SK-N-MC (cell line): ENCODE results near the gene LTA4H.
"Not testable (repeated sequence)": the region's sequence is repeated elsewhere in the genome, so short reads cannot be mapped to it uniquely, and the experiment has no call there.

ENCODE experiments used
- DNase-seq: peaks from one replicate; pipeline ENCODE4 v3.0.0-alpha.2; 2011; ENCODE audit warnings: low read depth, low spot score
- H3K27ac ChIP-seq: fragments of 200-600 bp; sonication (generic); 2 replicates; pipeline ENCODE4 v1.5.1; 2016; ENCODE audit warnings: mixed run types
- H3K36me3 ChIP-seq: fragments of 200-600 bp; sonication (generic); 2 replicates; pipeline ENCODE4 v1.6.1; 2017; ENCODE audit warnings: antibody characterized with exemption, low read length, mixed read lengths; ENCODE audit not compliant: insufficient read depth
- H3K4me3 ChIP-seq: fragments of 200-600 bp; sonication (generic); 2 replicates; pipeline ENCODE4 v1.5.1; 2016
- H3K9ac ChIP-seq: fragments of 200-600 bp; sonication (generic); 2 replicates; pipeline ENCODE4 v1.8.0; 2017; ENCODE audit warnings: mixed run types, mixed read lengths; ENCODE audit not compliant: insufficient read length
- H3K9me3 ChIP-seq: fragments of 200-600 bp; sonication (generic); 2 replicates; pipeline ENCODE4 v1.6.1; 2017; ENCODE audit warnings: low read depth, mild to moderate bottlenecking, antibody characterized with exemption, low read length, moderate library complexity, mixed read lengths
- EZH2 ChIP-seq: fragments of 200-600 bp; sonication (generic); IDR thresholded peaks from one replicate; pipeline ENCODE4 v1.6.1; 2017; ENCODE audit warnings: antibody characterized with exemption
- FOXP2 ChIP-seq: optimal IDR thresholded peaks from 2 replicates; pipeline ENCODE3; 2011; ENCODE audit warnings: mild to moderate bottlenecking, moderate library complexity; ENCODE audit not compliant: insufficient read depth; ENCODE audit errors: extremely low read length, control extremely low read depth
- POLR2AphosphoS5 ChIP-seq: IDR thresholded peaks from 2 replicates; pipeline ENCODE4 v1.6.1; 2012; ENCODE audit warnings: mild to moderate bottlenecking, low read depth, low read length, borderline replicate concordance

LTA4H gene

DNA sequence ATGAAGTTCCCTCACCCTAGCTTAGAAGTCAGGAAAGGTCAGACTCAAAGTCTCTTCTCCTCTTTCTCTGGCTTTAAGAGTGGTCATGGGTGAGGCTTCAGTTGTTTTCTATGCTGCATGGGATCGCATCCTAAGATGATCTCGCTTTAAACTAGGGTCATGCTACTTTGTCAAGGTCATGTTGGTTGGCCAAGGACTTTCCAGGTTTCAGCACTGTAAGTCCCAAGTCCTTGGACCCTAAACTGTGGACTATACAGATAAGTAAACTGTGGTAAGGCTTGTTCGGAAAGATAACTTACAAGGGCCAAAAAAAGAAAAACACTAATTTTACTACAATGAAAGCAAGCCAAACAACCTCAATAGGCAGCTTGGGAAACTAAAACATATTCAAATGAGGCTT is 56.6 kb downstream of the LTA4H start:
- TF ChIP-seq EZH2 = no peak
- no peak for TF ChIP-seq FOXP2
- no peak for TF ChIP-seq POLR2AphosphoS5
- Histone ChIP-seq H3K27ac (no peak overlapping the region), H3K4me3 (no peak overlapping the region), H3K36me3 (no peaks in the 10 kb centered on the region), H3K9ac (no peak overlapping the region), H3K9me3 (no peaks in the 10 kb centered on the region)
- no peak for DNase-seq

DNA sequence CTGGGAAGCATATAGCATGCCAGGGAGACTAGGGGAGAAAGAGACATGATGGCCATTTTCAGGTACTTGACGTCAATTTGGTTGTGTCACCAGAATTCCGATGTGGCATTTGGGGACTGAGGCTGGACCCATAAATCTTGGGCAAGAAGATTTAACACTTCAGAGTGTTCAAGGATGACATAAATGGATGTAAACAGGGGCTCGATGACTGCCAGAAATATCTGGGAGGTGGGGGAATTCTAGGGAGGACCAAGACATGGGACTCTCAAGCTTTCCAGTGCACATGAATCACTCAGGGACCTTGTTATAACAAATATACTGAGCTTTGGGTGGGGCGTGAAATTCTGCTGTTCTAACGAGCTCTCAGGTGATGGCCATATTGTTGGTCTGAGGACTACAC is 57.0 kb downstream of the LTA4H start:
- TF ChIP-seq FOXP2 = no peak
- no peak for TF ChIP-seq POLR2AphosphoS5
- TF ChIP-seq EZH2 = no peak
- no peaks in the 10 kb centered on the region for H3K9me3 ChIP-seq
- H3K4me3 ChIP-seq = no peak overlapping the region
- no peak for DNase-seq
- H3K36me3 ChIP-seq = no peaks in the 10 kb centered on the region
- no peak overlapping the region for H3K27ac ChIP-seq
- no peak overlapping the region for H3K9ac ChIP-seq

DNA sequence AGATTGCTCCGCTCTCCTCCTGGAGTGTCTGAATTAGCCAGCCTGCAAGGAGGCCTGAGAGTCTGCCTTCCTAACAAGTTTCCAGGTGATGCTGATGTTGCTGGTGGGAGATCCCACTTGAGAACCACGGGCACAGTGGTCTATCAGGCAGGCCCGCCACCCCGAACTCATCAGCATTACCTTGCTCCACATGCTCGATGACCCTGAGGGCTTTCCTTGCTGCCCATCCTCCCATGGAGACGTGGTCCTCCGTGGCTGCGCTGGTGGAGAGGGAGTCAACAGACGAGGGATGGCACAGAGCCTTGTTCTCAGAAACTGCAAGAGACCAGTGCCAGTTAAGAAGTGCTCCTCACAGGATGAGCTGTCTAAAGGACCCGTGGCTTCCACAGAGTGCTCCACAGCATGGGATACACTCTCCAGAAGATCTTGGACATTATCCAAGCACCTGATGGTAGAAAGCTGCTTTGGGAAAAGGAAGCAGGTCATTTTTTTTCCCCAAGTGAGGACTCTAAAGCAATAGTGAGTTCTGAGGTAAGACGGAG is 57.6 kb downstream of the LTA4H start:
- TF ChIP-seq FOXP2 (no peak), EZH2 (no peak), POLR2AphosphoS5 (no peak)
- H3K9ac ChIP-seq = no peak overlapping the region
- H3K36me3 ChIP-seq = no peaks in the 10 kb centered on the region
- no peak overlapping the region for H3K27ac ChIP-seq
- no peaks in the 10 kb centered on the region for H3K9me3 ChIP-seq
- H3K4me3 ChIP-seq = no peak overlapping the region
- no peak for DNase-seq

DNA sequence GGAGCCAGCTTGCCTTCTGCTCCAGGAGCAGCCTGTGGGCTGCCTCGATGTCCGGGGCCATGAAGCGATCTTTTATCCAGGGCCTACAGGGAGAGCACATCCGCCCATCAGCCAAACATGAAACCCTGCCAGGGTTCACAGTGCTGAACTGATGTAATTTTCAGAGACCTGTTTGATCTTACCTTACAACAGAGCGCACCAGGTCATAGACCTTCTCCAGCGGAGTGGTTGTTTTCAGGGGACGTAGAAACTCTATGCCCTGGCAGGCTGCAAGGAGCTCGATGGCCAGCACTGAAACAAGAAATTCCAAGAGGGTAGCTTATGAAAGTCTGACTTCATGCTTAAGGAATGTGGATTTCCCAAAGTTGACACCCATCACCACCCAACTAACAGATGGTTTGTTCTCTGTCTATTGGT is 59.0 kb downstream of the LTA4H start:
- Histone ChIP-seq H3K27ac (no peak overlapping the region), H3K9ac (no peak overlapping the region), H3K9me3 (no peaks in the 10 kb centered on the region), H3K4me3 (no peak overlapping the region), H3K36me3 (no peaks in the 10 kb centered on the region)
- no peak for DNase-seq
- no peak for TF ChIP-seq FOXP2
- TF ChIP-seq EZH2 = no peak
- no peak for TF ChIP-seq POLR2AphosphoS5

GRCh38 chr12:95975491-95975890 is 59.9 kb downstream of the LTA4H start:
- no peak for TF ChIP-seq POLR2AphosphoS5
- no peak for TF ChIP-seq FOXP2
- no peak for TF ChIP-seq EZH2
- Histone ChIP-seq H3K27ac (no peak overlapping the region), H3K9ac (no peak overlapping the region), H3K4me3 (no peak overlapping the region), H3K9me3 (no peaks in the 10 kb centered on the region), H3K36me3 (no peaks in the 10 kb centered on the region)
- DNase-seq = no peak

GRCh38 chr12:95974358-95974757 is 61.0 kb downstream of the LTA4H start:
- TF ChIP-seq POLR2AphosphoS5 (no peak), FOXP2 (no peak), EZH2 (no peak)
- Histone ChIP-seq H3K9ac (no peak overlapping the region), H3K27ac (no peak overlapping the region), H3K36me3 (no peaks in the 10 kb centered on the region), H3K4me3 (no peak overlapping the region), H3K9me3 (no peaks in the 10 kb centered on the region)
- DNase-seq = no peak

GRCh38 chr12:95972832-95973456 is 62.4 kb downstream of the LTA4H start:
- Histone ChIP-seq H3K27ac (no peak overlapping the region), H3K36me3 (no peaks in the 10 kb centered on the region), H3K9ac (no peak overlapping the region), H3K9me3 (no peaks in the 10 kb centered on the region), H3K4me3 (no peak overlapping the region)
- TF ChIP-seq FOXP2 (no peak), POLR2AphosphoS5 (no peak), EZH2 (no peak)
- no peak for DNase-seq

- TF ChIP-seq FOXP2 = no peak
- H3K27ac ChIP-seq = no peak overlapping the region
- no peaks in the 10 kb centered on the region for H3K36me3 ChIP-seq
- no peaks in the 10 kb centered on the region for H3K9me3 ChIP-seq
- DNase-seq = no peak
- no peak overlapping the region for H3K4me3 ChIP-seq
- no peak overlapping the region for H3K9ac ChIP-seq
These were observed 64.5 kb downstream of the LTA4H start for GRCh38 chr12:95970905-95971304.

DNA sequence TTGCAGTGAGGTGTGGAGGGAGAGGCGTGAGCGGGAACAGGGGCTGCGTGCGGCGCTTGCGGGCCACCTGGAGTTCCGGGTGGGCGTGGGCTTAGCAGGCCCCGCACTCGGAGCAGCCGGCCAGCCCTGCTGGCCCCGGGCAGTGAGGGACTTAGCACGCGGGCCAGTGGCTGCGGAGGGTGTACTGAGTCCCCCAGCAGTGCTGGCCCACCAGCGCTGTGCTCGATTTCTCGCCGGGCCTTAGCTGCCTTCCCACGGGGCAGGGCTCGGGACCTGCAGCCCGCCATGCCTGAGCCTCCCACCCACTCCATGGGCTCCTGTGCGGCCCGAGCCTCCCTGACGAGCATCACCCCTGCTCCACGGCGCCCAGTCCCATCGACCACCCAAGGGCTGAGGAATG is 66.3 kb downstream of the LTA4H start:
- not testable (repeated sequence) for DNase-seq, H3K4me3 ChIP-seq, H3K9me3 ChIP-seq, H3K27ac ChIP-seq, H3K9ac ChIP-seq, H3K36me3 ChIP-seq

DNA sequence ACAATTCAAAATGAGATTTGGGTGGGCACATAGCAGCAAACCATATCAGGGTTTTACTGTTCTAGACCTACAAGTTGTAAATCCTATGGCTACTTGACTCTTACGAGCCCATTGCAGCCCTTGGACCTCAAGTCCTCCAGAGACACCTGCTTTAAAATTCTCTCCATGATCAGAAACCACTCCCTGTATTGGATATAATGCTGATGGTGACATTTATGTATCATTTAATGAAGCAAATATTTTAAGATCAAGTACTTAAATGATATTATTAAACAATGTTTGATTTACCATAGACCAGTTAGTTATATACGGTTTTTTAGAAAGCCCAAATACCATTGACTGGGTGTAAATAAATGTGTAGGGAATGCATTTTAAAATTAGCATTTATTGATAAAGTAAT is 68.1 kb downstream of the LTA4H start:
- TF ChIP-seq EZH2 (no peak), FOXP2 (no peak), POLR2AphosphoS5 (no peak)
- no peak overlapping the region for H3K4me3 ChIP-seq
- no peak overlapping the region for H3K9ac ChIP-seq
- no peak overlapping the region for H3K27ac ChIP-seq
- H3K36me3 ChIP-seq = no peaks in the 10 kb centered on the region
- no peaks in the 10 kb centered on the region for H3K9me3 ChIP-seq
- DNase-seq = no peak
